ENCODE results near the gene ECM1.

ECM1 gene
- 0.31 to 0.40 reads per million in 2 donors for total RNA-seq

GRCh38 chr1:150507912-150508864 lies at the start of gene ECM1:
ECM1 (plus strand) TSS chr1:150508109; CDS start chr1:150508210, 101 bp downstream.
- no peak for DNase-seq

DNA sequence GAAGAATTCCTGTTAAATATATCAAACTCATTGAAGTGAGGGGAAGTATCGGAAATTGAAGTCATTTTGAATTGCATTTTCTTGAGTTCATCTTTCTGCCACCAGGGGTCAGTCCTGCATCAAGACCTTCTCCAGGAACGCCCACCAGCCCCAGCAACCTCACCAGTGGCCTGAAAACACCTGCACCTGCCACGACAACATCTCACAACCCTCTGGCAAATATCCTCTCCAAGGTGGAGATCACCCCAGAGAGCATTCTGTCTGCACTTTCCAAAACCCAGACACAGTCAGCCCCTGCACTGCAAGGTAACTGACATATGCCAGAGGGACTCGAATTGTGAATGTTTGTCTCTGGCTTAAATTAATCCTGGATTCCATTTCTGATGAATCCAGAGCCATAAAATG lies 43.5 kb upstream of the ECM1 start:
- DNase-seq = peak; percentile 25 to 68 (median 56)

- no peak for DNase-seq
These were observed 40.9 kb upstream of the ECM1 start for GRCh38 chr1:150466964-150467363.

DNA sequence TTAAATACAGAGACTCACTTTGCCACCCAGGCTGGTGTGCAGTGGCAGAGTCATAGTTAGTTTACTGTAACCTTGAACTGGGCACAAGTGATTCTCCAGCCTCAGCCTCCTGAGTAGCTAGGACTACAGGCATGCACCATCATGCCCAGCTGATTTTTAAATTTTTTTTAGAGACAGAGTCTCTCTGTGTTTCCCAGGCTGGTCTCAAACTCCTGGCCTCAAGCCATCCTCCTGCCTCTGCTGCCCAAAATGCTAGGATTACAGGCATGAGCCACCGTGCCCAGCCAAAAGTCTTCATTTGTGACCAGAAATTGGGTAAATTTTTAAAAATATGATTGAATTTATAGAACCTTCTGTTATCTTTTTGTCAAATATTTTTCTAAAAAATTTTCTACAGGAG lies 38.6 kb upstream of the ECM1 start:
- DNase-seq = no peak

GRCh38 chr1:150472601-150473200 lies 35.2 kb upstream of the ECM1 start:
- no peak for DNase-seq

GRCh38 chr1:150473659-150474058 lies 34.2 kb upstream of the ECM1 start:
- DNase-seq = no peak

DNA sequence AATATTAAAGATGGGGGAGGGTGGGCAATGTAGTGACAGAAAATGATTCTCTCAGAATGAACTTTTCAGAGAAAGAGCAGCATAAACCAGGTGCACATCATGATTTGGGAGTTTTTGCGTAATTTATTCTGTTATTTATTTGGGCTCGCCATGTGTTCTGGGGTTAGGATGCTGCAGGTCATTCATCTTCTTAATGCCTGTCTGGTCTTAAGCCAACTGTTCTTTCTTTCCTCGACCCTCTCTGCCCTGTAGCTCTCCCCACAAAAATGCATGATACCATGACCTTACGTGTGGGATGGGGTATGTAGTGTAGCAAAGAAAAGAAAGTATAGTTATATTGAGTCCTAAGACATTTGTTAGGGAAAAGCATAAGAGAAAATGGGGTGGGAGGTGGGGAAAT lies 33.0 kb upstream of the ECM1 start:
- DNase-seq = no peak

DNA sequence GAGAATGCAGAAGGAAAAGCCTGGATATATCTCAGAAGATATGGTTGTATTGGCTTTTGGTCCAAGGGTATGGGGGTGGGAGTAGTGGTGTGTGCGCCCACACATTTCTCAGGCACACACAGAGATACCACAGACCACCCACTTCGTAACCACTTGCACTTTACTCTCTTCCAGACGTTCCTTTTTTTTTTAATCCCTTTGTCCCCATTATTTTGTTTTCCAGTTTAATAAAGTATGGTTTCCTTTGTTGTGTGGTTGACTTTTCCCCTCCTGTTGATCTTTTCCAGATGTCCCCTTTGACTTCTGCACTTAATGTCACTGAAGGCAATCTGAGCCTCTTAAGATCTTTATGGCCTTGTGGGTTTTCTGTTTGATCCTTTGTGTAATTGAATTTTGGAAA lies 31.2 kb upstream of the ECM1 start:
- no peak for DNase-seq

- DNase-seq = no peak
These were observed 30.6 kb upstream of the ECM1 start for GRCh38 chr1:150477320-150477719.

DNA sequence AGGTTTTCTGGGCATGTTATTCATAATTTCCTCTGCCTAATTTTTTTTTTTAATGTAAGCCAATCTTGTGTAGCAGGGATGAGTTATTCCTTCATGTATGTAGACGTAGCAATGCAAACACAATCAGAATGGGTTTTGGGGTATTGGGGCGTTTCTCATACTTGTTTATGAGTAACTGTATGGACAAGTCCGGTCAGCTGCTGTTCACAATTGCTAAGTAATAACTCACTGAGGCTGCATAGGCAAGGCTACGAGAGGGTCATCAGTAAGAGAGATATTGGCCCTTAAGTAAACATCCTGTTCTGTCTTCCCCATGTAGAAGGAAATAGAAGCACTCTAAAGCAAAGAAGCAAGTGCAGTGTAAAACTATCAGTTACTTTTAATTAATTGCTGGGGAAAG lies 30.2 kb upstream of the ECM1 start:
- DNase-seq = no peak

DNA sequence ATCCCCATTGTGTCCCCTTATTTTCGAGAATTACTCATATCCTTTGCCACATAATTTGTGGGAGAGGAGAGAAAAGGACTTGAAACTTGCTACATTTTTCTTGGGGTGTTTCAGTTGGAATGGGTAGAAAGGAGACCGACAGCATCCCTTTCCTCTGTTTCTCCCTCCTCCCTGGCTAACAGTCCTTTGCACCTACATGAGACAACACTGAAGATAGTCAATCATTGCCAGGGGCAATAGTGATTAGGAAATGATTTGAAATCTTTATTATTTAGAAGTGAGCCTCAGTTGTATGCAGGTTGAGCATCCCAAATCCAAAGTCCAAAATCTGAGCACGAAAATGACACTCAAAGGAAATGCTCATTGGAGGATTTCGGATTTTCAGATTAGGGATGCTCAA lies 28.5 kb upstream of the ECM1 start:
- DNase-seq = no peak

DNA sequence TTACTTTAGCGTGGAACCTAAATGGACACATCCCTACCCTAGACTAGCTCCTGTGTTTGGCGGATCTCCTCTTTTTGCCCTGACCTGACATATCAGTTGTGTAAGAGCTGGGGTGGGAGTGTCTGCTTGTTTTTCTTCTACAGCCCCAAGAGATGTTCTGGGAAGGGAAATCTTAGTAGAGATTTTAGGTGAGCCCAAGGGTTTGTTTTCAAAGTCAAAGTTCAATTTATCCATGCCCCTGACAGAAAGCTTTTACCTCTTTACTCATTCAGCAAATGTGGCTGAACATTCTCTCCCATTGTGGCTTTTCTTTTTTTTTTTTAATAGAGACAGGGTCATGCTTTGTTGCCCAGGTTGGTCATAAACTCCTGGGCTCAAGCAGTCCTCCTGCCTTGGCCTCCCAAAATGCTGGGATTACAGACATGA lies 28.0 kb upstream of the ECM1 start:
- DNase-seq = no peak

GRCh38 chr1:150484431-150484830 lies 23.5 kb upstream of the ECM1 start:
- no peak for DNase-seq

- peak in 1 of 5 experiments; percentile 24 for DNase-seq
These were observed 23.0 kb upstream of the ECM1 start for GRCh38 chr1:150484861-150485260.

GRCh38 chr1:150486966-150487762 lies 20.7 kb upstream of the ECM1 start, which contains the start of gene TARS2:
TARS2 (plus strand) TSS chr1:150487419; CDS start chr1:150487451, 32 bp downstream.
- DNase-seq = peak; percentile 53 to 99 (median 90)

DNA sequence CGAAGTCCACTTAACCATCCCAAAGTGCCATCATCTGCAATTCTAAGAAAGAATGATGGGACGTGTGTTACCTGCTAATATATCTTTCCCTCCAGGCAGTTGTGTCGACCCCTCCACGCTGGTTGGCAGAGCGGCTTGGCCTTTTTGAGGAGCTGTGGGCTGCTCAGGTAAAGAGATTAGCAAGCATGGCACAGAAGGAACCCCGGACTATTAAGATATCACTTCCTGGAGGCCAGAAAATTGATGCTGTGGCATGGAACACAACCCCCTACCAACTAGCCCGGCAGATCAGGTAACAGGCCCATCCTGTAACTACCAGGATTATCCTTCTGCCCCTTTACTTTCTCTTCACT lies 20.2 kb upstream of the ECM1 start:
- peak in 1 of 5 experiments; percentile 14 for DNase-seq

DNA sequence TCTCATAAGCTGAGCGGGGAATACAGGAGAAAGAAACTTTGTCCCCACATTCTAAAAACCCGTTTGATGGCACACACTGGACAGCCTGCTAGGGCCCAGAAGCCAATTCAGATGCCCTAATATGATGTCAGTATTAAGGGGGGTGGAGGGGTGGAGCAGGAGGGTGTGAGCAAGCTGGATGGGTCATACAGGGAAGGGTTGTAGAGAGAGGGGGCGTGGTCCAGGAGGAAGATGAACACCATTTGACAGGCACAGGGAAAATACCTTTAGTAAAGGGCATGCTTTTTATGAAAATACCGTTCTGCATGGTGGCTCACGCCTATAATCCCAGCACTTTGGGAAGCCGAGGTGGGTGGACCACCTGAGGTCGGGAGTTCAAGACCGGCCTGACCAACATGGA lies 14.7 kb upstream of the ECM1 start:
- no peak for DNase-seq

DNA sequence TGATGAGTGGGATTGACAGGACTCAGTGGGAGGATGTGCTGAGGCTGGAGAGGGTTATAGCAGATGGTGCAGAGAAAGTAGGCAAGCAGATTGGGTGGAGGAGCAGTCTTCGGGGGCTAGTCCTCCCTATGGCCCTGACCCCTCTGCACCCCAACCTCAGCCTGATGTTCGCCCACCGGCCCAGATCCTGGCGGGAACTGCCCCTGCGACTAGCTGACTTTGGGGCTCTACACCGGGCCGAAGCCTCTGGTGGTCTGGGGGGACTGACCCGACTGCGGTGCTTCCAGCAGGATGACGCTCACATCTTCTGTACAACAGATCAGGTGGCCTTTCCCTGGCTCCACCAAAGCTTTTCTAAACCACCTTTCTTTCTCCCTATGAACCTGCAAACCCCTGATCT lies 9.6 kb upstream of the ECM1 start:
- no peak for DNase-seq

GRCh38 chr1:150505431-150505830 lies 2.5 kb upstream of the ECM1 start:
- DNase-seq = no peak

DNA sequence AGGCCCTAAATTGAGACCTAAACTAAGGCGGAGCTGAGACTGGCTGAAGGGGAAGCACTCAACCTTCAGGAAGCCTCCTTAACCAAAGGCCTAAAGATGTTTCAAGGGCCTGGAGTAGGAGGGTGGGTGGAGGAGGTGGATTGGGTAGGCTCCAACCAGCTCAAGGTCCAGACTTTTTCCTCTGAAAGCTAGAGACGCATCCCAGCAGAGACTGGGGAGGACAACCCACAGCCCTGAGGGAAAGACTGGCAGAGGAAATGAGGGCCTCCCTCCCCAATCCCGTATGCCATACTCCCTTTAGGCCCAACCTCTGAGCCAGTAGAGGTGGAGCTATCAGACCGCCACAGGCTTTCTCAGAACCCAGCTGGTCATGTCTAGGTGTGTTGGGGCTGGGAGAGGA lies 1.1 kb downstream of the ECM1 start:
- no peak for DNase-seq

DNA sequence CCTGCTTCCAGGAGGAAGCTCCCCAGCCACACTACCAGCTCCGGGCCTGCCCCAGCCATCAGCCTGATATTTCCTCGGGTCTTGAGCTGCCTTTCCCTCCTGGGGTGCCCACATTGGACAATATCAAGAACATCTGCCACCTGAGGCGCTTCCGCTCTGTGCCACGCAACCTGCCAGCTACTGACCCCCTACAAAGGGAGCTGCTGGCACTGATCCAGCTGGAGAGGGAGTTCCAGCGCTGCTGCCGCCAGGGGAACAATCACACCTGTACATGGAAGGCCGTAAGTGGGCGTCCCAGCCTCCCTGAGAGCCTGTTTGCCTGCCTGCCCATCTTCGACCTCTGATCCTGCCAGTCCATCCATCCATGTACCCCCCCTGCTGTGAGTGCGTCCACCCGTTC lies 3.6 kb downstream of the ECM1 start:
- no peak for DNase-seq

DNA sequence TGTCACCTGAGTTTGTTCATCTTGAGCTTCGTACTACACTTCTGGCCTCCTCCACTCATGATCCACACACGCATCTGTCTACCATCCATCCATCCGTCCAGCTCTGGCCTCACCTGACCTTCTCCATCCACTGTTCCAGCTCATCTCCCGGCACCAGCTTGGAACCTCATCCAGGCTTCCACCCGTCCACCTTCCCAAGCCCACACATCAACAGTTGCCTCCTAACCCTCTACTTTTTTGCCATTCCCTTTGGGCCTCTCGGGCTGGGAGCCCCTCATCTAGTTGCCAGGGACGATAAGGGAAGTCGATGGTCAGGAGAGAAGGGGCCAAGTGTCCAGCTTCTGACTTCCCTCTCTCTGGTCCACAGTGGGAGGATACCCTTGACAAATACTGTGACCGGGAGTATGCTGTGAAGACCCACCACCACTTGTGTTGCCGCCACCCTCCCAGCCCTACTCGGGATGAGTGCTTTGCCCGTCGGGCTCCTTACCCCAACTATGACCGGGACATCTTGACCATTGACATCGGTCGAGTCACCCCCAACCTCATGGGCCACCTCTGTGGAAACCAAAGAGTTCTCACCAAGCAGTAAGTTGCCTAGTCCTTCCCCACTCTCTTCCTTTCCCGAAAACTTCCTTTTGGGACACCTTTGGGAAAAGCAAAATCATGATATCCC lies 4.2 kb downstream of the ECM1 start:
- DNase-seq = no peak

- DNase-seq = no peak
These were observed 4.9 kb downstream of the ECM1 start for GRCh38 chr1:150512846-150513245.
